HT1080 (cell line): ENCODE measurements around the gene ZDHHC6. TPM values are rescaled to one million over a fixed set of nuclear protein-coding genes. Genes with fewer than 3 reads are reported as not detected.
"Not testable (repeated sequence)": the region's sequence is repeated elsewhere in the genome, so short reads cannot be mapped to it uniquely, and the experiment has no call there.

Experiments used
- DNase-seq: peaks from one replicate; pipeline ENCODE4 v3.0.0-alpha.2; 2015; ENCODE audit warnings: low read depth
- total RNA-seq: library from RNA; depleted of rRNA; stranded (reverse); fragments of >200 nt; shearing (Covaris generic); gene quantifications from 2 replicates; pipeline ENCODE4 v1.2.3, GENCODE V29; 2014

ZDHHC6 gene
- total RNA-seq, 1 experiment from 2014 or later, result 36.3 TPM

GRCh38 chr10:112446055-112446854, 459 bp downstream of the ZDHHC6 start:
- peak; percentile 23 for DNase-seq

- DNase-seq, result no peak
These were observed 4.7 kb downstream of the ZDHHC6 start for GRCh38 chr10:112442063-112442462.

- no peak for DNase-seq
These were observed 5.2 kb downstream of the ZDHHC6 start for GRCh38 chr10:112441520-112441919.

- DNase-seq, result no peak
These were observed 8.4 kb downstream of the ZDHHC6 start for GRCh38 chr10:112438356-112438755.

GRCh38 chr10:112434988-112435619, 11.6 kb downstream of the ZDHHC6 start:
- peak; percentile 17 for DNase-seq

DNA sequence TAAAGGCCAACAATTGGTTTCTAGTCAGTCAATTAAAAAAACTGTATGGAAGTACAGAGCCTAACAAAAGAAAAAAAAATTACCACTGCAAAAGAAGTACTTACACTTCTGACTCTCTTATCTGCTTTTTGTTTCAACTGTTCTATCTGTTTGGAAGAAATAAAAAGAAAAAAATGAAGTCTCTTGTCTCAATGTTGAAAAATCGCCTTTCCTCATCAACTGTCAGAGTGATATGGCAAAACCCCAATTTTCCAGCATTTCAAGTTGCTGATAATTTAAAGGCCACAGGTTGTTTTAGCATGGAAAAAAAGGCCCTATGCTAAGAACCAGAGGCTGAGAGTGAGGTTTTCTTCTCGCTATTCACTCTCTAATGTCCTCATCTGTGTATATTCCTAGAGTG, 13.6 kb downstream of the ZDHHC6 start:
- DNase-seq, result no peak

- no peak for DNase-seq
These were observed 17.0 kb downstream of the ZDHHC6 start for GRCh38 chr10:112429654-112430230.

- no peak for DNase-seq
These were observed 17.6 kb downstream of the ZDHHC6 start for GRCh38 chr10:112429147-112429546.

GRCh38 chr10:112426111-112426510, 20.6 kb downstream of the ZDHHC6 start:
- DNase-seq, result no peak

- DNase-seq, result no peak
These were observed 22.1 kb downstream of the ZDHHC6 start for GRCh38 chr10:112424651-112425050.

- no peak for DNase-seq
These were observed 25.0 kb downstream of the ZDHHC6 start for GRCh38 chr10:112421731-112422130.

GRCh38 chr10:112412696-112413095, 34.0 kb downstream of the ZDHHC6 start:
- no peak for DNase-seq

- DNase-seq, result no peak
These were observed 37.0 kb downstream of the ZDHHC6 start for GRCh38 chr10:112409755-112410154.

GRCh38 chr10:112409299-112409698, 37.4 kb downstream of the ZDHHC6 start:
- no peak for DNase-seq

DNA sequence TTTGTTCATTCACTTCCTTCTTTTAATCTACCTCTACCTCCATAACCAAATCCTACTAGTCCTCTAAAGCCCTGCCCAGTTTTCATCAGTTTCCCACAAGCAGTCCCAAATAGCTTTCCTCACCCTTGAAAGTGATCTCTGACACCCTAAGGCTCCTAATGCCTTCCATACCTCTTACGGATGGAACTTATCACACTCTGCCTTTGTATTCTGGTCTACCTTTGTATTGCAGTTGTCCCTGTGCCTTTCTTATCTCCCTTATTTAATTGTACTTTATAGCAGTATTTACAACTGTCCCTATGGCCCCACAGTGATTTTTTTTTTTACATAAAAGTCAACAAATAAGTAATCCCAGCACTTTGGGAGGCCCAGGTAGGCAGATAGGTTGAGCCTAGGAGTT, 39.0 kb downstream of the ZDHHC6 start:
- DNase-seq, result no peak

GRCh38 chr10:112406806-112407205, 39.9 kb downstream of the ZDHHC6 start:
- not testable (repeated sequence) for DNase-seq

- DNase-seq, result peak; percentile 48
These were observed 42.1 kb downstream of the ZDHHC6 start for GRCh38 chr10:112404617-112405016.

- no peak for DNase-seq
These were observed 43.8 kb downstream of the ZDHHC6 start for GRCh38 chr10:112402917-112403316.

DNA sequence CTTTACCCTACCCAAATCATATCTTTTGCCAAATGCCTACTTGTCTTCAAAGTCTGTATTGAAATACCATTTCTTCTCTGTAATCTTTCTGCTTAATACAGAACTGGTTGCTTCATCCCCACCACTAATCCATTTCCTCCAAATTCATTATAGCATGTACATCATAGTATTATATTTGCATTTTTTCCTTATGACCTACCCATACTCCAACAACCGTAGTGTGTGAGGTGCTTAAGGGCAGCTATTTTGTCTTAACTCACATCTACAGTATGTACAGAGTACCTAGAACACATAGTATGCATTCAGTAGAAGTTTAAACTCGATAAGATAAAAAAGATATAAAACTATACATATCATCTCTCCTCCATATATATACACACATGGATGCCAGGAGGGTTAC, 49.1 kb downstream of the ZDHHC6 start:
- no peak for DNase-seq

GRCh38 chr10:112395809-112396530, 50.7 kb downstream of the ZDHHC6 start:
- no peak for DNase-seq

GRCh38 chr10:112394475-112394875, 52.2 kb downstream of the ZDHHC6 start:
- no peak for DNase-seq

DNA sequence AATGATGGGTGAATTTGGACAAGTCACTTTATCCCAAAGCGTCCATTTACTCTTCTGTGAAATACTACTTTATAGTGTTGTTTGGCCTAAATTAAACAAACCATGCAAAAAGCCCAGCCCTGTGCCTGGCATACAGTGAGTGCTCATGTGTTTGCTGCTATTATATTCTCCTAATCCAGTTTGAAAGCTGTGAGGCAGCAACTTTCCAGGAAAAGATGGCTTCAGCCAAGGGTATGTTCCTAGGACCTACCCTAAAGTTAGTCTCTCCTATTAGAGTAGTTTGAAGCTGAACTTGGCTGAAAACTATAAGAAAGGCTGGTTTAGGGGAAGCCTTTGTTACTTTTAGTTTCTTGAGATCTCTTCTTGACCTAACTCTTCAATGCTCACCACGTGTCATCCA, 52.9 kb downstream of the ZDHHC6 start:
- DNase-seq, result no peak
